Raji (cell line): ENCODE measurements around the gene CASK.

Source experiments
- POLR2A ChIP-seq: IDR thresholded peaks from 2 replicates; pipeline ENCODE4 v1.6.1; 2011; ENCODE audit warnings: low read depth, low read length, control low read depth; ENCODE audit not compliant: insufficient read depth

CASK gene

DNA sequence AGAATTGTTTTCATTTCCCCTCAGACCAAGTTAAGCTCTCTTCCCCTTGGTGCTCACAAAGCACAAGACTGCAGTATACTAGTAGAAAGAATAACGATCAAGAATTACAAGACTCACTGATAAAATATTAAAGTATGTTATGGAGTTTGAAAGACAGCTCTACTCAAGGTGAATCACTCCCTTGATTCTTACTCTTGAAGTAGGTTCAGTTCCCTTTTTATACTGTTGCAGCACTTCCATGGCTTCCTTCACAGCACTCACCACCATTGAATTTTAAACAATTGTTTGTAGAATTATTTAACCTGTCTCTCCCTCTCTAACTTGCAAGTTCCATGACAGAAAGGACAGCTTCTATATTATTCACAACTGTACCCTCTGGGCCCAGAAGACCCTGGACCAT, 42.2 kb downstream of the CASK start:
- no peak for TF ChIP-seq POLR2A

DNA sequence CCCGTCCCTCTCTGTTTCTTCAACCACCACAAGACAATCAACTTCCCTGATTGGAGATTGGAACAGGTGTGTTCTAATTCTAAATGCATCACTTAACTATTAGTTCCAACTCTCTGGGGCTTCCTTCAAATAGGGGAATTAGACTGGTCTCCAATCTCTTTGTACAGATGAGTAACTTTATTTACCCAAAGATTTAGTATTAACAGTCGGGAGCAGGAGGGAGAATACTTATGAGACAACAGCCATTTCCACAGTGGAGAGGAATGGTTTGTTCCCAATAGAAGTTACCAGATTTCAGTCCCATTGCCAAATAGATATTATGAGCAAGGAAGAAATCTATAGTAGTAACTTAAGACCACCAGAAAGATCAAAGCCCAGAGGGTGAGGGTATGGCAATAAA, 46.2 kb downstream of the CASK start:
- no peak for TF ChIP-seq POLR2A

DNA sequence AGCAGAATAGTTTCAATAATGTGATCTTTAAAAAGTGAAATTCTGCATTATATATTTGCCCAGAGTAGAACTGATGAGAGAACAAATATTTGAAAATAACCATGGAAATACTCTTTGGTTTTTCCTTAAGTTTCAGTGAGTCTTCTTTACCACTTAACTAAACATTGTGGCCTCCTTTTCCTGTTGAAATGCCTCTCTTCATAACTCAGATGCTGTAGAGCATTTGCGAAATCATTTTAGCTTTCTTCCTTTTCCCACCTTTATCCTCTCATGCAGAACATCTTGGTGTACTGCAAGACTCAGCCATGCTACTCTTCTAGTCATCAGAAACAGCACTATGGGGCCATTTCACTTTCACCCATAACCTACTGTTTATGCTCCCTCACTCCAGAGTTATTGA, 48.2 kb downstream of the CASK start:
- no peak for TF ChIP-seq POLR2A

DNA sequence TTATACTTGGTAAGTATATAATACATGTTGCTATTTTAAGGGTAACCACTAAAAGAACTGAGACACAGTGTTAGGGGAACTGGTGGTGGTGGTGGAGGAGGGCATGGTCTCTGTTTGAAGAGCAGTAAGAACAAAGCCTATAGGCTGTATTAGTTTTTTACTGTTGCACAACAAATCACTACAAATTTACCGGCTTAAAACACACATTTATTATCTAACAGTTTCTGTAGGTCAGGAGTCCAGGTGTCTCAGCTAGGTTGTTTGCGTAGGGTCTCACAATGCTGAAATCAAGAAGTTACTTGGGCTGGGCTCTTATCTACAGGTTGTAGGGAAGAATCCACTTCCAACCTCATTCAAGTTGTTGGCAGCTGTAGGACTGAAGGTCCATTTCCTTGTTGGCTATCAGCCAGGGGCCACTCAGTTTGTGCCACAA, 52.6 kb downstream of the CASK start:
- no peak for TF ChIP-seq POLR2A

DNA sequence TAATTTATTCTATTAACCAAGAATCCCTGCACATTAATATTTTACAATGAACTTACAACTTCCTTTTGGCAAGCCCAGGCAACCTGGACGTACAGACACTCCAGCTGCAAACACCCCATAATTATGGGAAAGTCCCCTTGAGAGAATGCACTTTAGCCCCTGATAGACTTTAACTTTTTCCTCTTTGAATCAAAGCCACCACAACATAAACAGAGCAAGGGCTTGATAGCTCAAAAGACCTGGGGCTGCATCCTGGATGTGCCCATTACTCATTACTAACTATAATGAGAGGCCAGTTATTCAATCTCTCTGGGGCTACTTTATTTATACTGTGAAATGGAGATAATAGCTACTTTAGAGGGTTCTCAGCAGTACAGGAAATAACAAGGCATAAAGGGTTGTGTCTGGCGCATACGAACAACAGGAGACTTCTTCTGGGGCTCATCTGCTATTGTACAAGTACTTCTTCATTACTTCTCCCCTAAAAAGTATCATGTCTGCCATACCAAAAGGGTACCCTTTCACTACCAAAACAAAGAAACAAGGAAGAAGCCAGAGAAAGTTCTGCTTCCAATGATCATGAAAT, 54.9 kb downstream of the CASK start:
- TF ChIP-seq POLR2A: no peak

DNA sequence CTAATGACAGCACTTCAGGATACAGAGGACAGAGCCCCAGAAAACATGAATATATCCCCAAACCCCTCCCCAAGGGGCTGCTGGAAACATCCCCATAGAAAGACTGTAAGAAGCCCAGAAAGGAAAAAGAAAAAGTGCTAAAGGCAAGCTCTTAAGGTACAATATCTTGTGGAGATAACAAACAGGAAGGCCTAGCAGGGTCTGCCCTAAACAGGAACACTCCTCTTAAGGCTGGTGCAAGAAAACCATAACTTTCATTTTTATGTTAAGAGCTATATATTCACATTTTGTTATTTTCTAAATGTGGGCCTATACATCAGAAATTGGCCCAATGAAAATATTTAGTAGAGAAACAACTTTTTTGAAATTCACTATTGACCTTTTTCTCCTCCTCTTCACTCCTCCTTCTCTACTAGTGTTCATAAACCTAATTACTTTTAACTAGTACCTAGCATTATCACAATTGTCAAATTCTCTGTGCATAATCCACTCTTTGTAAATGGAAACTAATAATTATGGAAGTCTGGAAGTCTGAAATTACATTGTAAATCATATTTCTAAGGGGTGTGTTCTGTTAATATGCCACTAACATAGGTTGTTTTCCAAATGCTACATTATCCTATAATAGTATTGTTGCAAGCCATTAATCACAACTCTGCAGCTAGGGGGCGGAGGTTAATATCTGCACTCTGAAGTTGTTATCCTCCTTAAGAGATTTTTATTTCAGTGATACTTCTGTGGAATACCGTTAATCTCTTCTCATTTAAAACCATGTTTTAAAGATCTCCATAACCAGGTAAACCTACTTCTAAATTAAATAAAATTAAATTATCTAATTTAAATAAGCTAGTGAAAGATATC, 59.8 kb downstream of the CASK start:
- TF ChIP-seq POLR2A: no peak

DNA sequence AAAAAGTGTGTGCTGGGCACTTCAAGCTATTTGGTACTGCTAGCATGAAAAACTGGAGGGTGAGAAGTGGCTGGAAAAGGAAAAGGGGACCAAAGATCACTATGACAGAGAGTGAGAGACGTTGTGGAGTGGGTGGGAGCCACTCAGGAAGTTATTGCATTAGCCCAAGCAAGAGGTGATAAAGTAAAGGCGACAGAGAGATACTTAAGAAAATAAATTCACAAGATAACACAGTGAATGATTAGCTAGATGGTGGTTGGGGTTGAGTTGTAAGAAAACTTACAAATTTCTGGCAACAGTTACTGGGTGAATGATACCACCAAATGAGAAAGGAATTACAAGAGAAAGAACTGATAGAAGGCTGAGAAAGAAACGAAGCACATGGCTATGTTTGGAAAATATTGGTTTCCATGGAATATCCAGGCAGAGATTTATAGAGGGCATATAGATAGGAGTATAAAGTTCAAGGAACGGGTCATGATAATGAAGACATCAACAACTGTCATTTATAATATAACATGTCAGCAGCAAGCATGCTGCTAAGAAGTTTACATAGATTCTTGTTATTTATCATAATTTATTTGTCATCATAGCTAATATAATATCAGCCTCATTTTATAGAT, 60.7 kb downstream of the CASK start:
- TF ChIP-seq POLR2A: no peak

DNA sequence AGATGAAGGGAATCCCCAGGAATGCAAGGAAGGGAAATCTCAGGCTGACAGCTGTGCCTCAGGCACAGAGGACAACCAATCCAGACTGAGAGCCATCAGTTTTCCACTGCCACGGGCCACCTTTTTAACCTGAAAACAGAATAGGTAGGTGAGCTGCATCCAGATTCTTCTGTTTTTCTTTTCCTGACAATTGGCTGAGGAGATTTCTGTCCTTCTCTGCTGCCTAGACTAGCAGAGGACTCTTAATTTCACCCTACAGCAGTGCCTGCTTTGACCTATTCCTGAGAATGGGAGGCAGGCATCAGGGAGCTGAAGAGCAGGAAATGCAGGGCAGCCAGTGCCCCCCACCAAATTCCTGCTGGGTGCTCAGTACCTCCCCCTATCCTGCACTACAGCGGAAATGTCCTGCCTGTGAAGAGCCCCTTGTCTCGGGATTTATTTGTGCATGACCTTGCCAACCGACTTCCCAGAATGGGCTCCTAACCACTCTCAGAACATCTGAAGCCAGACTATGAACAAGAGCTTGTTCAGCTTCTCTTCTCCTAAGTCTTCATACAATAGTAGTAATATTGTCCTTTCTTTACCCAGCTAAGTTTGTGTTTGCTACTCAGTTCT, 65.1 kb downstream of the CASK start:
- no peak for TF ChIP-seq POLR2A

DNA sequence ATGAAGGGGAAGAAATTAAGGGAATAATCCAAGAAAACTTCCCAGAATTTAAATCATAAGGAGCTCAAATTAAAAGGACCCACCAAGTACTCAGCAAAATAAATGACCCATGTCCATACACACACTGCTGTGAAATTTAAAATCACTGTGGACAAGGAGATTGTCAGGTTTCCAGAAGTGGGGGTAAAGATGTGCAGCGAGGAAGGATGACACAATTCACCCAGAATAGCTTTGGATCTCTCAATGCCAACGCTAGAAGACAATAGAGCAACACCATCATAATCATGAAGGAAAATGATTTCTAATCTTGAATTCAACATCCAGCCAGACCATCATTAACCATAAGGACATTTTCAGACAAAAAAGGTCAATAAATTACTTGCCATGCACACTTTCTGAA, 65.7 kb downstream of the CASK start:
- TF ChIP-seq POLR2A: no peak

DNA sequence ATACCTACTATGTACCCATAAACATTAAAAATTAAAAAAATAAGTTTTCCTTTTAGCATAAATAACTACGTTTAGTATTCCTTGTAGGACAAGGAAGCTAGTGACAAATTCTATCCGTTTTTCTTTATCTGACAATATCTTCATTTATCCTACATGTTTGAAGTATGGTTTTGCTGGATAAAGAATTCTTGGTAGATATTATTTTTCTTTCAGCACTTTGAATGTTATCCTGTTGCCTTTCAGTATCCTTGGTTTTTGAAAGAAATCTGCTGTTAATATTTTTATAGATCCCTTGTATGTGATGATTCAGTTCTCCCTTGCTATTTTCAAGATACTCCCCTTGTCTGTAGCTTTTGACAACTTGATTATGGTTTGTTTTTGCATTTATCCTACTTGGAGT, 76.6 kb downstream of the CASK start:
- TF ChIP-seq POLR2A: no peak

DNA sequence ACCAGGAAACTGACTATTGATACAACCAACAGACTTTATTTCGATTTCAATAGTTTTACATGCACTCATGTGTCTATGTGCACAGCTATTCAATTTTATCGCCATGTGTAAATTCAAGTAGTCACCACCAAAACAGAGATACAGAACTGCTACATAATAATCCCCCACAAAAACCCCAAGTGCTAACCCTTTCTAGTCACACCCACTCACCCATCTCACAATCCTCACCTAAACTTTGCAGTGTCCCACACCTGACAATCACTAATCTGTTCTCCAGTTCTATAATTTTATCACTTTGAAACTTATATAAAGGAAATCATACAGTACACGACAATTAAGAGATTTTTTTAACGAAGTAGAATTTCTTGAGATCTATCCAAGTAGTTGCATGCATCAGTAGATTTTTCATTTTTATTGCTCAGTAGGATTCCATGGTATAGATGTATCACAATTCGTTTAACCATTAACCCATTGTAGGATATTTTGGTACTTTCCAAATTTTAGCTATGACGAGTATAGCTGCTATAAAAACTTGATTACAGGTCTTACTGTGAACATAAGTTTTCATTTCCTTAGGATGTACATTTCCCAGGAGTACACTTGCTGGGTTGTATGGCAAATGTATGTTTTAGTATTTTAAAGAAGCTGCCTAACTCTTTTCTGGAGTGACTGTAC, 85.9 kb downstream of the CASK start:
- no peak for TF ChIP-seq POLR2A

DNA sequence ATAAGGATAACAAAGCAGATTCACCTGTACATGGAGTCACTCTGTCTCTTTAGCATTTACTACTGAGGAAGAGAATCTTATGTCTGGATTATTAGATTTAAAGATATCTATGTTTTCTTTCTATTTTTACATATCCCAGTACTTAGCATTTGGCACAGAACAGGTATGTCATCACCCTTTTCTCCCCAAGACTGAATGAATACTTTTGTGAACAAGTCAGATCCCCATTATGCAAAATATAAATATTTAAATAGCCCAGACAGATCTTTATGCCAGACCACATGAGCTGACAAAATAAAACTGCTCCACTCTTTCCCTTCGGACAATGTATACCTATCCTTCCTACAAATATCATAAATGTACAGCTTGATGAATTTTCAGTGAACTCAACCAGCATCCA, 94.5 kb downstream of the CASK start:
- TF ChIP-seq POLR2A: no peak

DNA sequence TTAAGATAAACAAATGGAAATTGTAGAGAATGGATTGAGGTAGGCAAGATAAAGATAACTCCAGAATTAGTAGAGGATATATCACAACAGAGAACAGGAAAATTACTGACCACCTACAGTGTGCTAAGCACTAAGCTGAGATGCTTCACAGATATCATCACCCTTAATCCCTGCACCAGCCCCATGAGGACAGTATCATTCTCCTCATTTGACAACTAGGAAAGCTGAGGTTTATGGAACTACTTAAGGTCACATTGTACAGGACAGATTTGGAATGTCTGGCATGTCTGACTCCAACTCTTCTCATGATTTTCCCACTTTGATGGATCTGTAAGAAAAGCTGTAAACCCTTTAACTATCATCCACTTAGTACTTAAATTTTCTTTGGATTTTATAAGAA, 95.5 kb downstream of the CASK start:
- no peak for TF ChIP-seq POLR2A

DNA sequence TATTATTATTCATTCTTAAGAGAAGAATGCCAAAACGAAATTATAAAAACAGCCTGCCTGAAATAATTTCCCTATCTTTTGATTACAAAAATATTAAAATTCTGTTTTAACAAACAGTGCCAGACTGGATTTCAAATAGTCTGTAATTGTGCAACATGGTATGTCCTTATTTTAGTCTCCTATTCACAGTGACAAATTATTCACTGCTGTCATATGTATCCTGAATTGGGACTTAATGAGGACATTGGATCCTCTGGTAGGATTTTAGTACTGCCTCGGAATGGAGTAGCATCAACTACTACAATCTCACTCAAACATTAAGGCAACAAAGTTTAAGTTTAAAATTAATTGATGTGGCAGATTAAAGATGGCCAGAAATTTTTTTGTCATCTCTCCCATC, 97.6 kb downstream of the CASK start:
- no peak for TF ChIP-seq POLR2A

DNA sequence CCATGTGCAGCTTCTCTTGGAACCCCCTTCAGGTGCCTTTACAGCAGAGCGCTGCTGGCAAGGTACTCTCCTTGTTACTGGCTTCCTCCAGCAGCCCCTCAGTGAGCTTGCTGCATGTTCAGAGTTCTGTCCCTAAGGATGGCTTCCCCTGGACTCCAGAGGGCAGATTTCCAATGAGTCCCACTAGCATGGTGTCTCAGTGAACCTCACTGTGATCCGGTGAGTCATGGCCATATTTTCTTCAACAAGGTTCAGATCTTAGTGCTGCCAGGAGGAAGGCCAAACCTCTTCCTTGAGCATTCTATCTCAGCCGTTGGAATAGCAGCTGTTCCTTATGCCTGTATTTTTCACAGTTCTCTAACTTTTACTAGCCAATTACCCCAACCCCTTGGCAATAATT, 98.8 kb downstream of the CASK start:
- no peak for TF ChIP-seq POLR2A
